SKM-1 treated with dmso at 0.1 percent for 144 hours (cell line): ENCODE results near the gene ACSS3.

Source experiments
- DNase-seq: peaks from one replicate; lab custom pipeline; 2025; ENCODE audit not compliant: unreplicated experiment; lab: John Stamatoyannopoulos, UW

Gene ACSS3

DNA sequence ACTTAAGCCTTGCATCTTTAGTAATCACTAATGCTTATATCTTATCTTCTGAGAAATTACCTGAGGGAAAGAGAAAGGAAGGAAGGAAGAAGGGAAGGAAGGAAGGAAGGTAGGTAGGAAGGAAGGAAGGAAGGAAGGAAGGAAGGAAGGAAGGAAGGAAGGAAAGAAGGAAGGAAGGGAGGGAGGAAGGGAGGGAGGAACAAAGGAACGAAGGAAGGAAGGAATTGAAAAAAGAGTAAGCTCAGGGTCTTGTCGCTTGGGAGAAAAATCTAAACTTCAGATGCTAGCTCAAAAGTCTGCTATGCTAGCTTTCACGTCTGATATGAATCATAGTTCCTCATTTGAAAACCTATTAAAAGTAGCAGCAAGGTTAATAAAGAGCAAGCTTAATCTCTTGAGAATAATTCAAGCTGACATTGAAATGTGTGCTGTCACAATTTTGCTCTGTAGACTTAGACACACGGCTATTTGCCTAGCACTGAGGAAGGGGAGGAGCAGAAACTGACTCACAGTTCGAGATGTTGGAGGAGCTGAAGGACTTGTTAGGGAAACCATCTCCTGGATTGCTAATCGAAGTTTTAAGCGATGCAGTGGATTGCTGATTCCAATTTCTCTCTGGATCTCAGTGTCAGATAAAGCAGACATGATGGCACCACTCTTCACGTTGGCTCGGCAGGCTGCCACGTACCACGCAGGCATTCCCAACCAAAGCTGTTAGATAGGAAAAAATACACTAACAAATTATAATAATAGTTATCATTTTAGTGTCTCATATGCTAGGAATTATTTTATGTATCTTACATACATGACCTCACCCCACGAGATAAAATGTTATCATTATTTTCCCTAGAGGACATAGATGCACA lies 216.7 kb downstream of the ACSS3 start:
- no peak for DNase-seq

DNA sequence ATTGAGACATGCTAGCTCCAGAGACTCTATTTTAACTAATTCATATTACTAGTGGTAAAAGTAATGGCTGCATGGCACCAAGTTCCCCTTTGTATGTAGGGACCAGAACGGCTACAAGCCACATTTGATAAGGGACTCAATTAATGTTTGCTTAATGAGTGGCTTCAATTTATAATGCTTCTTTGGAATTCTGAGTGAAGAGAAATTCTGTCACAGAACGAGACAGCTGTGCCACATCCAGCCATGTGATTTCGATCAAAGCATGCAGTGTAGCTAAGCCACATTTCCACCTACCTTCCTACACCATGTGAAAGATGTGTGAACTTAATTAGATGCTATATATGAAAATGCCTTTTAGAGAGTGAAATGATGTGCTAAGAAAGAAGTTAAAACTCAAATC lies 217.4 kb downstream of the ACSS3 start:
- no peak for DNase-seq

DNA sequence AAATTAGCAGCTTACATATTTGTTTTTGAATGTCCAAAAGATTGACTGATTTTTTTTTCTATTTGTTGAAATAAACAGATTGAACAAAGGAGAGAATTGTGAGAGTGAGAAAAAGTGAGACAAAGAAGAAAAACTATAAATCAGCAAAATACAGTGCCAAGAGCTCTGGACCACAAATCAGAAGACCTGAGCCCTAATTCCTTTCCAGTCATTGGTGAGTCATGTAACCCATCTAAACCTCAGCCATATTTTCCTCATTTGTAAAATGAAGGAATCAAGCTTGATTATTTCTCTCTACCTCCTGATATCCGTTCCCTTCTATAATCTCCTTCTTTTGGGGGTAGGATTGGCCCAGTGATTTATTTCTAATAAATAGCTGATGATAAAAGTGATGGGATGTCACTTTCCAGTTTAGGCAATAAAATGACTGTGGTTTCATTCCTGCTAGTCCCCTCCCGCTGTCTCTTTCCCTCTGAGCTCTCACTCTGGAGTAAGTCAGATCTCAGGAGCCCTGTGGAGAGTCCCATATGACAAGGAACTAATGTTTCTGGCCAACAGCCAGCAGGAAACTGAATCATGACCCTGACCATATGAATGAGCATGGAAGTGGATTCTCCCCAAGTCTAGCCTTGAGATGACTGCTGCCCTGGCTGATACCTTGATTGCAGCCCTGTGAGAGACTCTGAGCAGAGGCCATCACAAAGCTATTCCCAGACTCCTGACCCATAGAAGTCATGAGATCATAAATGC lies 218.9 kb downstream of the ACSS3 start:
- DNase-seq = no peak

DNA sequence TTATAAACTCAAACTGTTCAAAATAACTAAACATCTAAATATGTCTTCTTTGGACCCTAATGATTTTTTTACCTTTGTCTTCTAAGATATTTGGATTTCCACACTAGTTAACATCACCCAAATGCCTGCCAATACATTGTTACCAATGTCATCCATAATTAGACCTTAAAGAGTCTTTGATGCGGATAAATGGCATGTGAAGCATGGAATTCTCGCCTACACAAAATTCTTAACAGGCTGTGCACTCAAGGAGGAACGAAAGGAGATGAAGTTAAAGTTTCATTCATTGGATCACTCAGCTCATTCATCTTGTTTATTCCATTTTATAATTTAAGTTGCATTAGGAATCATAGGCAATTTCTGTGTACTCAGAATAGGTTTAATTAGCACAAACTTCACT lies 219.7 kb downstream of the ACSS3 start:
- no peak for DNase-seq

DNA sequence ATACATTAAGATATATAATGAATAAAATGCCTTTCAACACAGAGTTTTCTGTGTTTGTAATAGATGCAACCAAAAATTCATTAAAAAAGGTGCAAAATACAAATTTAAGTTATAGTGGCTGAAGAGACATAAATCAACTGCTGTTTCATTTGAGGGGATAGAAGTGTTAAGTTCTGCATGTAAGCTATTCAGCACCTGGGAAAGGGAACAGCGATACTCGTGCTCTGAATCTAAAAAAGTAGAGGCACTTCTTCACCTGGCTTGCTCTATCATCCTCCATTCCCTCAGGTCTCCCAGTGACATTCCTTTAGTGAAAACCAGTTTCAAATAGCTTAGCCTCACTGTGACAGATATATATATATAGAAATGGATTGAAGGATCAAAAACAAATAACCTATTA lies 222.6 kb downstream of the ACSS3 start:
- DNase-seq = no peak

DNA sequence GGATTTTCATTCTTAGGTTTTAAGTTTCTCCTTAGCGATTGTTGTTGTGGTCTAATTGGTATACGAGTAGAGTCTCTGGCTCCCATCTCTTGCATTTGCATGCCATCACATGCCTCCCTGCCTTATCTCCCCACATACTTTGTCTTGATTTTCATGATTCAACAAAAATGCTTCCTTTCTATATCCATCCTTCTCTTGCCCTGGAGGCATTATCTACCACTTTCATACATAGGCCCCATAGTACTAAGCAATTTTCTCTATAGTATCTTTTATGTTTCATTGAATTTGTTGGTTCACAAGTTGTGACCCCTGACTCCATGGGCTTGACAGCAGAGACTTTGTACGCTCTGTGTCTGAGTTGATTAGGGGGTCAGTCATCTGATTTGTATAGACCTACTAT lies 226.1 kb downstream of the ACSS3 start:
- DNase-seq = no peak
